ENCODE measurements around the gene TATDN3. TPM values are rescaled to one million over a fixed set of nuclear protein-coding genes. Genes with fewer than 3 reads are reported as not detected.
"Not testable (repeated sequence)": the region's sequence is repeated elsewhere in the genome, so short reads cannot be mapped to it uniquely, and the experiment has no call there.

TATDN3 gene
- total and polyA plus RNA-seq, 2 of the 4 experiments (the other 2 are of a cell fraction), result 4.9 to 12.0 TPM

GRCh38 chr1:212828395-212828794 is 36.7 kb downstream of the TATDN3 start:
- in situ Hi-C loops (cut with MboI; ENCODE audit: low sequenced_read_pairs), result no loop called here
- no peaks in the 10 kb centered on the region for H3K79me1 ChIP-seq (ENCODE audit: low read depth in 1 of 2, low read length in 2 of 2)
- H4K8ac ChIP-seq (ENCODE audit: low read depth in 2 of 2, low read length in 2 of 2), result no peak overlapping the region
- intact Hi-C loops (cut with micrococcal nuclease), result no loop called here
- H3K56ac ChIP-seq (ENCODE audit: extremely low read depth, insufficient read depth, low read length), result no peak overlapping the region
- ATAC-seq (ENCODE audit: low read depth), result no peak
- peaks cover 20% of the 10 kb centered on the region for H3K9me3 ChIP-seq (ENCODE audit: control insufficient read depth, insufficient read depth, low read length)
- BruUV-seq (replicated peaks), result no TSS peak
- H3K23ac ChIP-seq (ENCODE audit: low read depth, low read length), result no peak overlapping the region
- no peak overlapping the region for H2AK5ac ChIP-seq (ENCODE audit: low read depth, low read length)
- no peak overlapping the region for H3K14ac ChIP-seq (replicated peaks; ENCODE audit: low read depth, low read length)
- no peak overlapping the region for H2AFZ ChIP-seq (replicated peaks; ENCODE audit: low read length, poor library complexity)
- no peaks in the 10 kb centered on the region for H3K9me1 ChIP-seq (ENCODE audit: insufficient read depth, low read length)
- H4K20me1 ChIP-seq (ENCODE audit: insufficient read depth, low read length), result no peaks in the 10 kb centered on the region
- no peak overlapping the region for H3K27ac ChIP-seq (ENCODE audit: insufficient read depth, low read length)
- no peak overlapping the region for H4K91ac ChIP-seq (ENCODE audit: insufficient read depth, low read depth, low read length)
- H3K4ac ChIP-seq (ENCODE audit: low read depth, low read length), result no peak overlapping the region
- no peak overlapping the region for H2BK20ac ChIP-seq (ENCODE audit: low read depth, low read length)
- H2BK5ac ChIP-seq (ENCODE audit: low read depth, low read length, poor library complexity, severe bottlenecking), result no peak overlapping the region
- no peak overlapping the region for H3K4me2 ChIP-seq (ENCODE audit: low read depth, low read length)
- no peak overlapping the region for H4K5ac ChIP-seq (ENCODE audit: low read depth, low read length)
- no peaks in the 10 kb centered on the region for H3K4me1 ChIP-seq (ENCODE audit: control insufficient read depth, insufficient read depth, low read length)
- ChIA-PET POLR2A (ENCODE audit: unreplicated experiment) (no interaction called here), CTCF (interaction anchor here (1.1 kb wide), 1 partner anchor 10 kb away, joined by 3 read pairs; no protein-coding TSS in a partner anchor)
- H2AK9ac ChIP-seq (replicated peaks; ENCODE audit: low read depth, low read length, poor library complexity), result no peak overlapping the region
- H2BK120ac ChIP-seq (ENCODE audit: low read depth, low read length), result no peak overlapping the region
- H3K4me3 ChIP-seq (ENCODE audit: insufficient read depth, low read depth, low read length), result no peak overlapping the region
- H3K18ac ChIP-seq (ENCODE audit: low read depth, low read length), result no peak overlapping the region
- no peak for DNase-seq
- TF ChIP-seq RAD21 (IDR thresholded peaks at IDR 0.05; ENCODE audit: low read length) (no peak), BHLHE40 (IDR thresholded peaks at IDR 0.05; ENCODE audit: low read depth, low read length) (no peak), ELK1 (IDR thresholded peaks at IDR 0.05; ENCODE audit: borderline replicate concordance, low read depth, low read length) (no peak), POLR2A (IDR thresholded peaks at IDR 0.05; ENCODE audit: low read depth, low read length) (no peak), MAFK (IDR thresholded peaks at IDR 0.05; ENCODE audit: low read depth, low read length) (no peak)
- H3K36me3 ChIP-seq (ENCODE audit: control insufficient read depth, insufficient read depth, low read length), result no peaks in the 10 kb centered on the region
- H2BK15ac ChIP-seq (ENCODE audit: low read depth, low read length), result no peak overlapping the region
- no peaks in the 10 kb centered on the region for H3K27me3 ChIP-seq (ENCODE audit: control insufficient read depth, insufficient read depth, low read length)
- H3K9ac ChIP-seq (ENCODE audit: low read depth, low read length), result no peak overlapping the region
- dilution Hi-C loops (cut with HindIII; ENCODE audit: low sequenced_read_pairs, unreplicated experiment), result no loop called here
- WGBS, 2 experiments (ENCODE audit: extremely low coverage in 2 of 2, insufficient read length in 1 of 2), result no CpG with 5 or more reads among the region's 2 CpGs

GRCh38 chr1:212833211-212834207 is 41.8 kb downstream of the TATDN3 start:
- in situ Hi-C loops (cut with MboI; ENCODE audit: low sequenced_read_pairs); H4K5ac ChIP-seq (ENCODE audit: low read depth, low read length): not testable (repeated sequence)

More at GRCh38 chr1:212833211-212834207, 41.8 kb downstream of the TATDN3 start:
- H4K91ac ChIP-seq (ENCODE audit: insufficient read depth, low read depth, low read length); H3K27ac ChIP-seq (ENCODE audit: insufficient read depth, low read length); H3K79me1 ChIP-seq (ENCODE audit: low read depth in 1 of 2, low read length in 2 of 2); H3K9me3 ChIP-seq (ENCODE audit: control insufficient read depth, insufficient read depth, low read length); H2BK120ac ChIP-seq (ENCODE audit: low read depth, low read length); H3K9me1 ChIP-seq (ENCODE audit: insufficient read depth, low read length); H2AFZ ChIP-seq (replicated peaks; ENCODE audit: low read length, poor library complexity); H3K4me2 ChIP-seq (ENCODE audit: low read depth, low read length); H2AK9ac ChIP-seq (replicated peaks; ENCODE audit: low read depth, low read length, poor library complexity); H3K23ac ChIP-seq (ENCODE audit: low read depth, low read length); H3K27me3 ChIP-seq (ENCODE audit: control insufficient read depth, insufficient read depth, low read length); ATAC-seq (ENCODE audit: low read depth); H2BK5ac ChIP-seq (ENCODE audit: low read depth, low read length, poor library complexity, severe bottlenecking); H3K4me3 ChIP-seq (ENCODE audit: insufficient read depth, low read depth, low read length); H3K4me1 ChIP-seq (ENCODE audit: control insufficient read depth, insufficient read depth, low read length); CTCF ChIA-PET; H3K36me3 ChIP-seq (ENCODE audit: control insufficient read depth, insufficient read depth, low read length); H4K8ac ChIP-seq (ENCODE audit: low read depth in 2 of 2, low read length in 2 of 2); H3K14ac ChIP-seq (replicated peaks; ENCODE audit: low read depth, low read length); H3K18ac ChIP-seq (ENCODE audit: low read depth, low read length); H2AK5ac ChIP-seq (ENCODE audit: low read depth, low read length); DNase-seq; H4K20me1 ChIP-seq (ENCODE audit: insufficient read depth, low read length); H3K9ac ChIP-seq (ENCODE audit: low read depth, low read length); H2BK15ac ChIP-seq (ENCODE audit: low read depth, low read length); H2BK20ac ChIP-seq (ENCODE audit: low read depth, low read length); BruUV-seq (replicated peaks); intact Hi-C loops (cut with micrococcal nuclease); H3K4ac ChIP-seq (ENCODE audit: low read depth, low read length); dilution Hi-C loops (cut with HindIII; ENCODE audit: low sequenced_read_pairs, unreplicated experiment); H3K56ac ChIP-seq (ENCODE audit: extremely low read depth, insufficient read depth, low read length): not testable (repeated sequence)
- WGBS, 2 experiments (ENCODE audit: extremely low coverage in 2 of 2, insufficient read length in 1 of 2), result no CpG with 5 or more reads among the region's 8 CpGs
- POLR2A ChIA-PET (ENCODE audit: unreplicated experiment), result interaction anchor here (0.9 kb wide), 1 partner anchor 24 kb away, joined by 20 read pairs; the partner anchor contains the start of gene FLVCR1

Measured in IMR-90 (cell line).